HCT116 (cell line): Measurements from ENCODE around the gene SUPT6H.

Experiments used
- CTCF ChIP-seq, 3 experiments: fragments of 200-600 bp in 1 of 3; sonication (generic) in 1 of 3; IDR thresholded peaks in 2 of 3; conservative IDR thresholded peaks in 1 of 3; 2 replicates each; pipeline ENCODE4 v1.5.1; 2012 to 2017; ENCODE audit warnings: low read depth in 2 of 3, low read length in 2 of 3, antibody characterized with exemption in 1 of 3, borderline replicate concordance in 1 of 3, control low read depth in 1 of 3, mild to moderate bottlenecking in 1 of 3, mixed read lengths in 1 of 3, mixed run types in 1 of 3, moderate library complexity in 1 of 3; ENCODE audit not compliant: insufficient read depth in 1 of 3
- EZH2 ChIP-seq: fragments of 200-600 bp; sonication (generic); IDR thresholded peaks from 2 replicates; pipeline ENCODE4 v1.6.1; 2017; ENCODE audit warnings: antibody characterized with exemption, mixed run types
- SIN3A ChIP-seq: IDR thresholded peaks from 2 replicates; pipeline ENCODE4 v1.6.1; 2012; ENCODE audit warnings: low read depth
- ZNF274 ChIP-seq: fragments of 200-500 bp; sonication (Bioruptor generic); IDR thresholded peaks from 2 replicates; pipeline ENCODE4 v1.6.1; 2014; ENCODE audit warnings: mild to moderate bottlenecking, low read depth, low read length, inconsistent platforms

GRCh38 chr17:28747801-28748750 lies 86.1 kb downstream of the SUPT6H start:
- TF ChIP-seq ZNF274 (no peak), SIN3A (no peak), CTCF (IDR thresholded peaks at IDR 0.05 in 2 of 3, conservative IDR thresholded peaks at IDR 0.05 in 1 of 3; ENCODE audit: borderline replicate concordance in 1 of 3, insufficient read depth in 1 of 3, low read depth in 2 of 3, low read length in 2 of 3) (no peak), EZH2 (no peak)
